HG03565 (cell line): ENCODE data around the gene CNDP1.
"Not testable (repeated sequence)": the region's sequence is repeated elsewhere in the genome, so short reads cannot be mapped to it uniquely, and the experiment has no call there.

Source experiments
- ATAC-seq: cut with Tn5 transposase; IDR thresholded peaks from one replicate; pipeline ENCODE4 v1.9.1; 2021; ENCODE audit warnings: mild to moderate bottlenecking, moderate library complexity; ENCODE audit not compliant: unreplicated experiment

Gene CNDP1

GRCh38 chr18:74520096-74520833 is 14.0 kb upstream of the CNDP1 start:
- ATAC-seq = no peak

DNA sequence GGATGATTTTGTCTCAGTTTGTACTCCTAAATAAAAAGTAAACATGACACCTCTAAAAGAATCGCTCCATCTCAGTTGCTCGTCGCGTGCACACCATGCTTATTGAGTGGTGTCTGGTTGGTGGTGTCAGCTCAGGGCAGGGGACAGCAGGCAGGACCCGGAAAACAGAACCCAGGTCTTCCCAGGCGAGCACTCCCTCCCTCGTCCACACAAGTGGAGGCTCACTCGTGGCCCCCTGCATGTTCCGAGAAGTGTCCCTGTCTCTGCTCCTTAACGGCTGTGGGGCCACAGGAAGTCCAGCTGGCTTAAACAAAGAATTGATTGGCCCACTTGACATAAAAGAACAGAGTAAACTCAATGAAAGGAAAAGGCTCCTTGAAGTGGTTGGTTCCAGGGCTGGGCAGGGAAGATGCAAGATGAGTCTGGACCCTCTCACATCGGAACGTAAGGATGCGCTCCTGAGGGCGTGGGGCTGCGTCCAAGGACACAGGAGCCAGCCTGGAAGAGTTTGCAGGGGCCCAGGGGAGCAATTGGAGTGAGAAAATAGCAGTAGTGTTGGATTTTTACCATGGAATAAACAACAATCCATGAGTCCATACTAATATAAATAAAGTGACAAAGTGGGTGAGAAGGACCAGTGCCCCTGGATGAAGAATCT is 13.1 kb upstream of the CNDP1 start:
- no peak for ATAC-seq

DNA sequence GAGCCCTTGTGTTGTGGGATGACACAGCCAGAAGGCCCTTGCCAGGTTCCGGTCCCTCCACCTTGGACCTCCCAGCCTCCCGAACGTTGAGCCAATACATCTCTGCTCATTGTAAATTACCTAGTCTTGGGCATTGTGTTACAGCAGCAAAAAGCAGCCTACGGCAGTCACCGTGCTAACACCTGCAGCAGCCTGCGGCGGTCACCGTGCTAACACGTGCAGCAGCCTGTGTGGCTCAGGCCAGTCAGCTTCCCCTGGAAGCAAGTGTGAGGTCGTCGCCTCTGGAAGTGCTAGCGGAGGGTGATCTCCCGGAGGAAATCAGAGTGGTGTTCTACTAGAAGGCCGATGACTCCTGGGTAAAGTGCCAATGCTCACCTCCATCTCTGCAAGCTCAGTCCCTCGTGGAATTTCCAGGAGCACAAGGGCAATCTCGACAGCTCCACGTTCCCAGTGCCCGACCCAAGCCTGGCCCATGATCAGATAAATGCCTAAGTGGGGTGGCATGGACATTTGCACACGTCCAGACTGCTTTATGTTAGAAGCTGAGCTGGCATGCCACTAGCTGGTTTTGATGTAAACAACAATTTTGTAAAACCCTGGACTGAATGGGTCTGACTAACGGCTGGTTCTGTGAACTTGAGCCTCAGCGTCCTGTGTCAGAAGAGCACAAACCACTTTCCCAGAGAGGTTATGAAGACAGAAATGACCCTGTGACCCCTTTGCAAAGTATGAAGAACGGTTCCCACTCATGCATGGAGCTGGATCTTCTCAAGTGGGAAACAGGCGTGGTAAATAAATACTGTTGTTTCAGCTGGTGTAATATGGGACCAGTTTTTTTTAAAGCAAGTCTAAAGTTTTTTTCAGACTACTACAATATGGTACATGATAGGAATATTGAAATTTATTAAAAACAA is 11.4 kb upstream of the CNDP1 start:
- no peak for ATAC-seq

- ATAC-seq = no peak
These were observed 10.2 kb upstream of the CNDP1 start for GRCh38 chr18:74524097-74524496.

DNA sequence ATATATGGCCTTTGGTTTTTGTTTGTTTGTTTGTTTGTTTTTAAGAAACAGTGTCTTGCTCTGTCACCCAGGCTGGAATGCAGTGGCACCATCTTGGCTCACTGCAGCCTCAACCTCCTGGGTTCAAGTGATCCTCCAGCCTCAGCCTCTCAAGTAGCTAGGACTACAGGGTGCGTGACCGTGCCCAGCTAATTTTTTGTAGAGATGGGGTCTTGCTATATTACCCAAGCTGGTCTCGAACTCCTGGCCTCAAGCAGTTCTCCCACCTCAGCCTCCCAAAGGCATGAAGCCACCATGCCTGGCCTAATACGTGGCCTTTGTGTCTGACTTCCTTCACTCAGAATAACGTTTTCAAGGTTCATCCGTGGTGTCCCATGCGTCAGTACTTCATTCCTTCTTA is 9.4 kb upstream of the CNDP1 start:
- ATAC-seq = not testable (repeated sequence)

- ATAC-seq = no peak
These were observed 8.6 kb upstream of the CNDP1 start for GRCh38 chr18:74525741-74526140.

DNA sequence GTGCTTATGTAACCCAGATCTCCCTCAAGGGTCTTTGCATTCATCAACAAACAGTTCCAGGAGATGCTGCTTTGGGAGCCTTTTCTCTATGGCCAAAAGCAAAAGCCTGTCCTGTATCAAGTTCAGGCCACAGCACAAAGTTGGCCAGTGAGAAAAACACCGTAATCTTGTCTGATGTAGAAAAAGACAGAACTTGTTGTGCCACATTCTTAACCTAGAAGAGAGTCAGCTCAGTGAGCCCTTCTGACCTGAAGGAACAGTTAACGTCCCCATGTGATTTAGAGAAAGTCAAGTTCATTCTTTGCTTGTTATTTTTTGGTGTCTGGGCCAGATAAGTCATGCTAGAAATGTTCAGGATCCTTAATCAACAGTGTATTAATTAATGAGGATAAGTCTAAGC is 7.8 kb upstream of the CNDP1 start:
- no peak for ATAC-seq

DNA sequence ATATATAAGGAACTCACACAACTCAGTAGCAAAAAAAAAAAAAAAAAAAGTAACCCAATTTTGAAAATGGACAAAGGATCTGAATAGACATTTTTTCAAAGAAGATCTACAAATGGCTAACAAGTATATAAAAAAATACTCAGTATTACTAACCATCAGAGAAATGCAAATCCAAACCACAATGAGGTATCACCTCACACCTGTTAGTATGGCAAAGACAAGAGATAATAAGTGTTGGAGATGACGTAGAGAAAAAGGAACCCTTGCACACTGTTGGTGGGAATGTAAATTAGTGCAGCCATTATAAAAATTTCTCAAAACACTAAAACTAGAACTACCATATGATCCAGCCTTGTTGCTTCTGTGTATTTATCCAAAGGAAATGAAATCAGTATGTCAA is 5.8 kb upstream of the CNDP1 start:
- ATAC-seq = peak; percentile 74

GRCh38 chr18:74528913-74529312 is 5.4 kb upstream of the CNDP1 start:
- ATAC-seq = no peak

DNA sequence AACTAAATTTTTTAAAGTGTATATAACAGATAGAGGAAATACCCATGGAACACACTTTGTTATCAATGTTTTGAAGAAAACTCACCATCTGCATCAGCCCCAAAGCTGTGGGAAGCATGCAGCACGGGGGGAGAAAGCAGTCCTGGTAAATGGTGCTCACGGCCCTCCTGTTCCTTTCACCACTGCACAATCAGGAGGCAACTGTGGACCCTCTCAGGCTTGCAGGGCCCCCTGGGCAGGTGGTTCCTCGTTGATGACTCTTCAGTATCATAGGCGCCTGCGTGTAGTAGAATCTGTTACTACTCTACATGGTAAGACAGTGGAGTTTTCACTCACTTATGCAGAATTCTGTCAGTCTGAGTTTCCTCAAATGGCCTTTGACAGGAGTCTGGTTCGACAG is 4.9 kb upstream of the CNDP1 start:
- no peak for ATAC-seq

DNA sequence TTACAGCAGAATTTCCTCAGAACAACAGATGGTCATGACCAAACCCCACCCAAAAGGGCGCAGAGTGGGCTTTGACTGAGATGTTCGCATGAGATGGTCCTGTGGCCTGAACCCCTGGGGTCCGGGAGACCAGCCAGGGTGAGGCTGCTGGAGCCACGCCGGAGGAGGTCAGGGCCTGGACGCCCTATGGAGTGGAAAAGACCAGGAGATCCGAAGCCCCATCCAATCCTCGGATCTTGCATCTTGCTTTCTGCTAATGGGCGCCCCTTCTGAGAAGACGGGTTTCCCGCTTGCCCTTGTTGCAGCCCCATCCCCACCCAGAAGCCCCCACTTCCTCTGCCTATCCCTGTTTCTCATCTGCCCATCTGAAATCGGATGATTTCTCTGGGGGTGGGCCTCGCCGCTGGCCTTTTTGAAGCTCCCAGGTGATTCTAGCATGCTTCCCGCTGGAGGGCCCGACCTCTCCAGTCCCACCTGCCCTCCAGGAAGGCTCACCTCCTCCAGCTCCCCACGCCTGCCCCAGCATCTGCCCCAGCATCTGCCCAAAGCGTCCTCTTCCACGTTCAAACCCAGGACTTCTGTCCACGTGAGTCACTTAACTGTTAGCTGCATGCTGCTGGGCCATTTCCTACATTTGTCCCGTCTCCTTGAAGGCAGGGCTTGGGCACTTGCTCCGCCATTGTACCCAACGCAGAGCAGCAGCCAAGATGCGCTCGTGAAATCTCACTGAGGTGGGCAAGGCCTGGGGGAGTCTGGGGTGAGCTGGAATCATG is 4.3 kb upstream of the CNDP1 start:
- ATAC-seq = no peak

GRCh38 chr18:74530584-74530862 is 3.8 kb upstream of the CNDP1 start:
- no peak for ATAC-seq

DNA sequence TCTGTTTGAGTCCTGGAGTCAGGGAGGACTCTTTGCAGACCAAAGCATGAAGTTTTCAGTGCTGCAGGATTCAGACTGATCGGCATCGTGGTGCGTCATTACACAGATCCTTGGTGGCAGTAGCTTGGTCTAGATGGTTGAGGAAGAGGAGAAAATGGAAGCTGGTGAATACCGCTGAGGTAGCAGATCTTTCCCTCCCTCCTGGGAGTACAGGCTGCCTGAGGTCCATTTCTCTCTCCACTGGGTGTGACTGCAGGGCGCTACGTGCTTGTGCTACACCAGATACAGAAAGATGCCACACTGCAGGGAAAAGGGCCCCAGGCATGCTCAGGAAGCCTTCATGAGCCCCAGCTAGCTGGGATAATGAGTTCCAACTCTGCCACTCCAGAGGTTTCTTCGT is 3.3 kb upstream of the CNDP1 start:
- no peak for ATAC-seq

GRCh38 chr18:74532511-74533025 is 1.7 kb upstream of the CNDP1 start:
- no peak for ATAC-seq

DNA sequence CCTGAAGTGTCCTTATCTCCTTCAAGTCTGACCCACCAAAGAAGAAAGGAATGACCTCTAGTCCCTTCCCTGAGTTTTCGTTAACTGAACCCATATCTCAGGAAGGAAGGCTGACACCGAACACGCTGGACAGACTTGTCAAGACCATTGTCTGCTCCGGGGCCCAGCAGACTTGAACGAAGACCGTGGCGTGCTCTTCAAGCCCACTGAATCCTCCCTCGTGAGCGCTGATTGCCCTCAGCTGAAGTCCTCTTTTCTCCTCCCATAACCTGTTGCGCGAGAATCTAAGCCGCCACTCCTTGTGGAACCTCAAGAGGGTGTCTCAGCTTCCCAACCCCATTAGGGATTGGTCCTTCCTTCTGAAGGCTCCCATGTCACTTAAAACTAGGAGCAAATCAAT is 634 bp upstream of the CNDP1 start:
- ATAC-seq = no peak

DNA sequence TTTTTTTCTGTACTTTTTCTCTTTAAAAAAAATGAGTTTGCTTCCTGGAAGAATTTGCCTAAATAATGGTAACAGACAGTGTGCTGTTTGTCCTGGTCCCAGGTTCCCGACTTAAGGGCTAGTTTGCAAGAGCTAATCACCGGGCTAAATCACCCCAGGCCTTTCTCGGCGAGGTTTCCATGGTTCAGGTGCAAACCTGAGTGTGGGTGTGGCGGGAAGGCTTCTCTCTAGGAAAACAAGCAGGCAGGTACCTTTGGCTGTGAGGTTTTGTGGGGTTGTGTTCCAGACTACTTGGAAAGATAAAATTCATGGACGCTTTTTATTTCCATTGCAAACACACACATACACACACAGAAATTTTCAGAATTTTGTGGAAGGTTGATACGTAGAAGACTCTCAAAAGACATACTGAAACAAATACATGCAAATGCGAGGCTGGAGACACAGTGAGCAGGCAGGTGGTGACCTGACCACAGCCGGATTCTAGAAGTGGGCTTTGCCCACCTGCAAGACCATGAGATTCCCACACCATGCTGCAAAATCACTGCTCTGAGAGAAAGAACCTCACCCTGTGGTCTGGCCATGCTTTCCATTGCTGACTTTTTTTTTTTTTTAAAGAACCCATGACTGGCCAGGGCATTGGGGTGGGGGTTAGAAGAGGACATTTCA is 815 bp downstream of the CNDP1 start:
- ATAC-seq = no peak

- ATAC-seq = no peak
These were observed 5.0 kb downstream of the CNDP1 start for GRCh38 chr18:74539289-74539688.

- no peak for ATAC-seq
These were observed 6.5 kb downstream of the CNDP1 start for GRCh38 chr18:74540652-74541421.

- no peak for ATAC-seq
These were observed 7.6 kb downstream of the CNDP1 start for GRCh38 chr18:74541703-74542555.
